Fibroblast of the aortic adventitia (primary cell): Measurements from ENCODE around the gene DAND5. TPM values are rescaled to one million over a fixed set of nuclear protein-coding genes. Genes with fewer than 3 reads are reported as not detected.

Experiments
- DNase-seq: peaks from one replicate; pipeline ENCODE4 v3.0.0-alpha.2; 2010; ENCODE audit warnings: low read depth
- H3K4me3 ChIP-seq: 2 replicates; pipeline ENCODE4 v1.5.1; 2011; ENCODE audit warnings: low read depth, mild to moderate bottlenecking, control low read depth, low read length, moderate library complexity
- CTCF ChIP-seq: IDR thresholded peaks from 2 replicates; pipeline ENCODE4 v1.5.1; 2011; ENCODE audit warnings: mild to moderate bottlenecking, low read length, control low read depth, inconsistent platforms; ENCODE audit not compliant: insufficient read depth
- total RNA-seq: library from RNA; depleted of rRNA; stranded (reverse); fragments of >200 nt; gene quantifications from 2 replicates; pipeline ENCODE4 v1.2.3, GENCODE V29; 2012; ENCODE audit warnings: low replicate concordance

Gene DAND5
- total RNA-seq, 1 donor, result 0.18 TPM

- peak; percentile 34 for TF ChIP-seq CTCF
- DNase-seq, result peak; percentile 56
- peak overlapping the region; percentile 93 for H3K4me3 ChIP-seq
These were observed 30.4 kb upstream of the DAND5 start for GRCh38 chr19:12938779-12939601.

- no peak for DNase-seq
- TF ChIP-seq CTCF, result no peak
- H3K4me3 ChIP-seq, result peak overlapping the region; percentile 93
These were observed 29.4 kb upstream of the DAND5 start for GRCh38 chr19:12939975-12940423.

GRCh38 chr19:12940897-12941296, 28.5 kb upstream of the DAND5 start:
- no peak for DNase-seq
- TF ChIP-seq CTCF, result no peak
- H3K4me3 ChIP-seq, result peak overlapping the region; percentile 93

- TF ChIP-seq CTCF, result no peak
- no peak for DNase-seq
- H3K4me3 ChIP-seq, result no peak overlapping the region
These were observed 25.8 kb upstream of the DAND5 start for GRCh38 chr19:12943437-12944044.

- DNase-seq, result no peak
- TF ChIP-seq CTCF, result no peak
- H3K4me3 ChIP-seq, result no peak overlapping the region
These were observed 25.2 kb upstream of the DAND5 start for GRCh38 chr19:12944104-12944674.

- peak within 1 kb of the TSS; percentile 85 for H3K4me3 ChIP-seq
- DNase-seq, result peak; percentile 98
- no peak for TF ChIP-seq CTCF
These were observed 23.8 kb upstream of the DAND5 start, which contains the start of gene RAD23A for GRCh38 chr19:12945479-12946091. RAD23A (plus strand) TSS chr19:12945862; CDS start chr19:12945949, 87 bp downstream.
